Measurements from ENCODE around the gene VPS50.

VPS50 gene

DNA sequence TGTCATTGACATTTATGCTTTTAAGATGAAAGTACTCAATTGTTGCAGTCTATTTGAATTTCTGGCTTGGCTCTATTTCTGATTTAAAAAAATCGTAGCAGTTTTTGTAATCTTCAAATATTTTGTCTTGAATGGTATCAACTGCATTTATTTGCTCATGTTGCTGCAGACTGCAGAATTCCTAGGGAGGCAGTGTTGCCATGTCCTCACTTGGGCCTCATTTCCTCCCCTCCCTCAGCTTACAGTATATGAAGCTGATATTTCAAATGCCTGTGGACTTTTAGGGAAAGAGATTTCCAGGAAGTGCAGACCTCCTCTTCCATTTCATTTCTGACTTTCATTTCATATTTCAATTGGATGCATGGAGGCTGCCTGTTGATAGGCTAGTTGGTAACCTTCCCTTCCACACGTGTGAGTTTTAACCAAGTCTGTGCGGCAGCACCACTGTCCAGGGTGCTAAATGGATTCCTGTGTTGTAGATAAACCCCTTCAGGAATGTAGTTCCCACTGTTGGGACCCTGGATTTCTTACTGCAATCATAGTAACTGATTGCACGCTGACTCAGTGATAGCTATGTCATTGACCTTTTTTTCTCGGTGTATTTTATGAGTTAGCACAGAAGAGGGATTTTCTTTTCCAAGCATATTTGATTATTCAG, 17.5 kb downstream of the VPS50 start:
- H3K4me3 ChIP-seq (ENCODE audit: low read depth, low read length), result no peak overlapping the region
- ChIA-PET CTCF (interaction anchor here (1.8 to 14.9 kb wide), 3 partner anchors 125 to 300 kb away, joined by 3 to 265 read pairs (median 14); no protein-coding TSS in a partner anchor), POLR2A (no interaction called here)
- DNase-seq (ENCODE audit: low read depth, low spot score), result no peak
- TF ChIP-seq, protein P1, sequence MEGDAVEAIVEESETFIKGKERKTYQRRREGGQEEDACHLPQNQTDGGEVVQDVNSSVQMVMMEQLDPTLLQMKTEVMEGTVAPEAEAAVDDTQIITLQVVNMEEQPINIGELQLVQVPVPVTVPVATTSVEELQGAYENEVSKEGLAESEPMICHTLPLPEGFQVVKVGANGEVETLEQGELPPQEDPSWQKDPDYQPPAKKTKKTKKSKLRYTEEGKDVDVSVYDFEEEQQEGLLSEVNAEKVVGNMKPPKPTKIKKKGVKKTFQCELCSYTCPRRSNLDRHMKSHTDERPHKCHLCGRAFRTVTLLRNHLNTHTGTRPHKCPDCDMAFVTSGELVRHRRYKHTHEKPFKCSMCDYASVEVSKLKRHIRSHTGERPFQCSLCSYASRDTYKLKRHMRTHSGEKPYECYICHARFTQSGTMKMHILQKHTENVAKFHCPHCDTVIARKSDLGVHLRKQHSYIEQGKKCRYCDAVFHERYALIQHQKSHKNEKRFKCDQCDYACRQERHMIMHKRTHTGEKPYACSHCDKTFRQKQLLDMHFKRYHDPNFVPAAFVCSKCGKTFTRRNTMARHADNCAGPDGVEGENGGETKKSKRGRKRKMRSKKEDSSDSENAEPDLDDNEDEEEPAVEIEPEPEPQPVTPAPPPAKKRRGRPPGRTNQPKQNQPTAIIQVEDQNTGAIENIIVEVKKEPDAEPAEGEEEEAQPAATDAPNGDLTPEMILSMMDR (IDR thresholded peaks at IDR 0.05; ENCODE audit: insufficient read depth, low read length, missing control alignments), result no peak

DNA sequence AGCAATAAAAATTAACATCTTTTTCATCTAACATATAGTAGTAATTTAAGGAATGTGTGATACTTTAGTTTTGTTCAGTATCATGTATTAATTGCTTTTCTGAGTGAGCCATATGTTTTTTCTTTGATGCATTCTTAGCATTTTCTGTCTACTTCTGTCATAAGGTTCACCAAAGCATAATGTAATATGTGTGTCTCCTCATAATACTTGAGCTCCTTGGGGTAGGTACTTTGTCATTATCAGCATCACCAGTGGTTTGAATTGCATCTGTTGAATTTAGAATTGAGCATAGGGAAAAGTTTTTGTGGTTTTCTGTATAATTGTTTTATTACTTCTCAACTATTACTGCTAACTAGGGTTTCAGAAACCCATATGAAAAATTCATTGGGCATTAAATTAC, 26.5 kb downstream of the VPS50 start:
- ChIA-PET POLR2A (no interaction called here), CTCF (interaction anchor here (1.2 to 1.7 kb wide), 2 partner anchors 12 to 292 kb away, joined by 4 to 6 read pairs; no protein-coding TSS in a partner anchor)
- H3K4me3 ChIP-seq (ENCODE audit: low read depth, low read length), result no peak overlapping the region
- DNase-seq (ENCODE audit: low read depth, low spot score), result peak; percentile 23
- TF ChIP-seq, protein P1 (IDR thresholded peaks at IDR 0.05; ENCODE audit: insufficient read depth, low read length, missing control alignments), result no peak

DNA sequence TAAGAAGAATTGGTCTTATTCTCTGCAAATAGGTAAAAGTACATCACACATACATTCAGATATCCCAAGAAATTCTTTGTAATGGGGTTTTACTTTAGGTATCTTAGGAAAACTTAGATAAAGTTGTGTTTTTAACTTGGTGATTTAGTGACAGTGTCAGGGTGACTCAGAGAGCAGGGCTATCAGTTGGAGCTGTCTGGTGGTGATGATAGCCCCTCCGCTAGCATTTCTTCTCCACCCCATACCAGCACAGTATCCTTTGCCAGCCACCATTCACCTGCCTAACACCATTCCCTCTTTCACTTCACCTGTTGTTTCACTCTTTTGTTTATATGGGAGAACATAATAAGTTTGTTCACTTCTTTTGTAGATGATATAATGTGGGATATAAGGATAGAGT, 30.4 kb downstream of the VPS50 start:
- no peak overlapping the region for H3K4me3 ChIP-seq (ENCODE audit: low read depth, low read length)
- POLR2A ChIA-PET, result no interaction called here
- TF ChIP-seq, protein P1 (IDR thresholded peaks at IDR 0.05; ENCODE audit: insufficient read depth, low read length, missing control alignments), result no peak
- DNase-seq (ENCODE audit: low read depth, low spot score), result no peak
- CTCF ChIA-PET, result interaction anchor here (1.3 kb wide), 1 partner anchor 290 kb away, joined by 3 read pairs; no protein-coding TSS in a partner anchor

DNA sequence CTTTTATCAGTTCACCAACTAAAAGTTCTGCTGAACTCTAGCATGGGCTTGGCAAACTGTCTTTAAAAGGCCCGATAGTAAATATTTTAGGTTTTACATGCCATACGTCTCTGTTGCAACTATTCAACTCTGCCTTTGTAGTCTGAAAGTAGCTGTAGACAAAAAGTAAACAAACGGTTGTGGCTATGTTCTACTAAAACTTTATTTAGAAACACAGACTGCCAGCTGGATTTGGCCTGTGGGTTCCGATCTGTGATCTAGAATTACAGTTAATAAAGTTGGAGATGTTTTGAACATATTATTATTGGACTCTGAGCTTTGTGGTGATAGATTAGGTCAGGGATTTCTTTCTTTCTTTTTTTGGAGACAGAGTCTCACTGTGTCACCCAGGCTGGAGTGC, 33.1 kb downstream of the VPS50 start:
- ChIA-PET POLR2A (no interaction called here), CTCF (interaction anchor here (1.3 kb wide), 1 partner anchor 33 kb away, joined by 3 read pairs; the partner anchor contains the start of gene VPS50)
- DNase-seq (ENCODE audit: low read depth, low spot score), result no peak
- TF ChIP-seq, protein P1 (IDR thresholded peaks at IDR 0.05; ENCODE audit: insufficient read depth, low read length, missing control alignments), result no peak
- no peak overlapping the region for H3K4me3 ChIP-seq (ENCODE audit: low read depth, low read length)

DNA sequence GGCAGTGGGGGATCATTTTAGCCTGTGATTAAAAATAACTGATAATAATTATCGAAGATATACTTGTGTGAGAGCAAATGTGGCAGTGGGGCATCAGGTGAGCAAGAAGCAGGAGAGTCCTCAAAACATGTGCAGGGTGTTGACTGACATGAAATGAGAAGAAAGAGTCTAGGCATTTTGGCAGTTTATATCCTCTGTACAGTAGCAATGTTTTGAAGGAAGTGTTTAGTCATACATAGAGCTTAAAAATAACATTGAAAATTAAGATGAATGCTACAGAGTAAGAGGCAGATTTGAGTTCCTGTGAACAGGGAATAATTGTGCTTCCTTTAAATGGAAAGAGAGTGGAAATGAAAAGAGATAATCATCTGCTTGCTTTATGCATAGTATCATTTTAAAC, 47.4 kb downstream of the VPS50 start:
- CTCF ChIA-PET, result interaction anchor here (0.8 to 1.2 kb wide), 2 partner anchors 34 to 51 kb away, joined by 3 read pairs; no protein-coding TSS in a partner anchor

DNA sequence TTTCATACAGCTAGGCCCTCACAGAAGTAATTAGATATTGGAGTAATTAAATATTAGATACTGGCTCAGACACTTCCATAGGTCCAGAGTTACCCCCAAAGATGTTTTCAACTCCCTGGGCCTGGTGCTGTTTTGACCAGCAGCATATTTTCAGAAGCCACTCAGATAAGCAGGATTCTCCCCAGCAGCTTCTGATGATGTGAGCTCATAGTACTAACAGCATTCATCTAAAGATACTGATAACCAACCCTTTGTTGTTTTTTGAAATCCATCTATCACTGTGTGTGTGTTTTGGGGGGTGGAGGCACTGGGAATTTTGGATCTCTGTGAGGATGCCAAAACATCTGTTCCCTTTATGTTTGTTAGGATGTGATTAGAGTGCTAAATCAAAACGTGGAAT, 52.7 kb downstream of the VPS50 start:
- ChIA-PET CTCF (interaction anchor here (1.3 to 1.4 kb wide), 2 partner anchors 39 to 266 kb away, joined by 5 to 6 read pairs; no protein-coding TSS in a partner anchor), POLR2A (interaction anchor here (0.6 kb wide), 1 partner anchor 168 kb away, joined by 3 read pairs; no protein-coding TSS in a partner anchor)
- no peak overlapping the region for H3K4me3 ChIP-seq (ENCODE audit: low read depth, low read length)
- TF ChIP-seq, protein P1 (IDR thresholded peaks at IDR 0.05; ENCODE audit: insufficient read depth, low read length, missing control alignments), result no peak
- no peak for DNase-seq (ENCODE audit: low read depth, low spot score)

More for the DNA sequence above, 47.4 kb downstream of the VPS50 start:
- H3K4me3 ChIP-seq (ENCODE audit: low read depth, low read length), result no peak overlapping the region
- POLR2A ChIA-PET, result no interaction called here
- no peak for DNase-seq (ENCODE audit: low read depth, low spot score)
- TF ChIP-seq, protein P1 (IDR thresholded peaks at IDR 0.05; ENCODE audit: insufficient read depth, low read length, missing control alignments), result no peak
